Upper lobe of left lung (tissue), 6 donors: Measurements from ENCODE around the gene PREP. TPM values are rescaled to one million over a fixed set of nuclear protein-coding genes. Genes with fewer than 3 reads are reported as not detected.
A peak's percentile ranks its signal among the peaks of the same experiment; 100 is the strongest.

ENCODE experiments used
- ATAC-seq, 2 donors: fragments of 200-7000 bp; cut with Tn5 transposase; one replicate each; pipeline ENCODE4 v1.9.1; 2022; ENCODE audit warnings: mild to moderate bottlenecking in 2 of 2, moderate library complexity in 2 of 2; ENCODE audit not compliant: low FRiP score in 2 of 2
- DNase-seq, 2 donors: peaks; one replicate each; pipeline ENCODE4 v3.0.0-alpha.2; 2019 to 2020
- H3K27ac ChIP-seq, 4 donors: fragments of 200-600 bp; sonication (generic); one replicate each; pipeline ENCODE4 v1.5.1; 2016 to 2019
- H3K27me3 ChIP-seq, 4 donors: fragments of 200-600 bp; sonication (generic); one replicate each; pipeline ENCODE4 v1.5.1; 2017 to 2019
- H3K36me3 ChIP-seq, 4 donors: fragments of 200-600 bp; sonication (generic); one replicate each; pipeline ENCODE4 v1.5.1; 2016 to 2019
- H3K4me1 ChIP-seq, 4 donors: fragments of 200-600 bp; sonication (generic); one replicate each; pipeline ENCODE4 v1.5.1; 2018 to 2019
- H3K4me3 ChIP-seq, 4 donors: fragments of 200-600 bp; sonication (generic); one replicate each; pipeline ENCODE4 v1.5.1; 2017 to 2019; ENCODE audit warnings: mild to moderate bottlenecking in 2 of 4, moderate library complexity in 1 of 4
- H3K9me3 ChIP-seq, 4 donors: fragments of 200-600 bp; sonication (generic); one replicate each; pipeline ENCODE4 v1.5.1; 2018 to 2019
- EP300 ChIP-seq, 4 donors: sonication (generic); formaldehyde crosslinking; IDR thresholded peaks; one replicate each; pipeline ENCODE4 v1.5.1; 2017; ENCODE audit warnings: antibody characterized with exemption in 4 of 4, control low read depth in 2 of 4
- POLR2A ChIP-seq, 4 donors: fragments of 450-650 bp; IDR thresholded peaks; one replicate each; pipeline ENCODE4 v1.5.1; 2016 to 2017; ENCODE audit warnings: antibody characterized with exemption in 4 of 4, mild to moderate bottlenecking in 2 of 4
- POLR2AphosphoS5 ChIP-seq, 2 donors: sonication (generic); formaldehyde crosslinking; IDR thresholded peaks; one replicate each; pipeline ENCODE4 v1.5.1; 2017; ENCODE audit warnings: antibody characterized with exemption in 2 of 2
- WGBS, 2 donors: methylation state at CpG; one replicate each; pipeline ENCODE4 v1.1.5; 2017 to 2018; 5-methylcytosine and 5-hydroxymethylcytosine counted together
- total RNA-seq, 6 donors: library from RNA; depleted of rRNA in 4 of 6; stranded (reverse); fragments of >200 nt in 4 of 6; gene quantifications; one replicate each; pipeline versions ENCODE4 v1.1.0 to v1.2.1, GENCODE V29; 2016 to 2021
- TF ChIP-seq, protein P1 (sequence below), 6 experiments: fragments of 450-650 bp in 4 of 6; fragments of 200-600 bp in 2 of 6; sonication (generic) in 2 of 6; IDR thresholded peaks; one replicate each; pipeline ENCODE4 v1.5.1; 2016 to 2019; ENCODE audit warnings: antibody characterized with exemption in 6 of 6
- donor health status: DM: no; HTN: no; CAD: no; lungs with moderate emphysema.
- donor health status: DM: no; HTN: yes; CAD: no; lungs with severe emphysema.

PREP gene
- total RNA-seq, 6 donors from 2014 or later: 12.1 to 31.0 (median 28.9) TPM

- H3K4me3 ChIP-seq: no peak overlapping the region
- no peak for TF ChIP-seq POLR2A (IDR thresholded peaks at IDR 0.05)
- no peak for TF ChIP-seq POLR2AphosphoS5 (IDR thresholded peaks at IDR 0.05)
- TF ChIP-seq EP300 (IDR thresholded peaks at IDR 0.05): no peak
- TF ChIP-seq, protein P1, sequence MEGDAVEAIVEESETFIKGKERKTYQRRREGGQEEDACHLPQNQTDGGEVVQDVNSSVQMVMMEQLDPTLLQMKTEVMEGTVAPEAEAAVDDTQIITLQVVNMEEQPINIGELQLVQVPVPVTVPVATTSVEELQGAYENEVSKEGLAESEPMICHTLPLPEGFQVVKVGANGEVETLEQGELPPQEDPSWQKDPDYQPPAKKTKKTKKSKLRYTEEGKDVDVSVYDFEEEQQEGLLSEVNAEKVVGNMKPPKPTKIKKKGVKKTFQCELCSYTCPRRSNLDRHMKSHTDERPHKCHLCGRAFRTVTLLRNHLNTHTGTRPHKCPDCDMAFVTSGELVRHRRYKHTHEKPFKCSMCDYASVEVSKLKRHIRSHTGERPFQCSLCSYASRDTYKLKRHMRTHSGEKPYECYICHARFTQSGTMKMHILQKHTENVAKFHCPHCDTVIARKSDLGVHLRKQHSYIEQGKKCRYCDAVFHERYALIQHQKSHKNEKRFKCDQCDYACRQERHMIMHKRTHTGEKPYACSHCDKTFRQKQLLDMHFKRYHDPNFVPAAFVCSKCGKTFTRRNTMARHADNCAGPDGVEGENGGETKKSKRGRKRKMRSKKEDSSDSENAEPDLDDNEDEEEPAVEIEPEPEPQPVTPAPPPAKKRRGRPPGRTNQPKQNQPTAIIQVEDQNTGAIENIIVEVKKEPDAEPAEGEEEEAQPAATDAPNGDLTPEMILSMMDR (IDR thresholded peaks at IDR 0.05): no peak
- WGBS, 2 donors: 88 to 90% methylated on average over 9 of the region's 9 CpGs
- H3K27ac ChIP-seq: no peak overlapping the region
- H3K9me3 ChIP-seq: no peaks in the 10 kb centered on the region
- no peak for DNase-seq
- peaks cover 0 to 67% (median 24%) of the 10 kb centered on the region in 4 donors for H3K36me3 ChIP-seq
- ATAC-seq: no peak
- peaks cover 0 to 23% (median 6%) of the 10 kb centered on the region in 4 donors for H3K4me1 ChIP-seq
- no peaks in the 10 kb centered on the region for H3K27me3 ChIP-seq
Measured at GRCh38 chr6:105324386-105324950, 78.4 kb downstream of the PREP start.

DNA sequence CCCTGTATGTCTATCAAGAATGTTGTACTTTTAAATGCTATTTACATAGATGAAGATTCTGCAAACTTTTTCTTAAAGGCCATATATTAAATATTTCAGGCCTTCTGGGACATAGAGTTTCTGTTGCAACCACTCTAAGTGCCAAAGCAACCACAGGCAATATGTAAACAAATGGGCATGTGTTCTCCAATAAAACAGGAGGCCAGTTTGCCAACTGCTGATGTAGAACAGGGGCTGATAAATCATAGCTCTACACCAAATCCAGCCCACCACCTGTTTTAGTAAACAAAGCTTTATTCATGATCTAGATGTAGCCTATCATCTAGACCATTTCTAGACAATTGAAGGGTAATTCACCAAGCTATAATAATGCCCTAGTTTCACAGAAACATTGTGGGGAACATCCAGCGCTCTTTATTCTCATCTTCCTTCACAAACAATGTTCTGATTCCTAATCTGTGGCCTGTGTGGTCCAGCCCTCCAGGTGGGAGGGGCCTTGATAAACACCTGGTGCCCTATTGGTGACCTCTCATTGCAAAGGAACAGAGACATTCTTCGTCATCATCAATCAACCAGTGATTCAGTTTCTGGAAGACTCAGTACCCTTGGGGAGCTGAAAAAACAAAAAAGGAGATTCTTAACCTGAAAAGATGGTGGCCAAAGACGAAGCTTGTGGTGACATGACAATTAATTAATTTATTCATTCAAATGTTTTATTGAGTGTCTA lies 80.2 kb downstream of the PREP start:
- H3K4me1 ChIP-seq: peaks cover 0 to 22% (median 6%) of the 10 kb centered on the region in 4 donors
- H3K4me3 ChIP-seq: no peak overlapping the region
- no peaks in the 10 kb centered on the region for H3K27me3 ChIP-seq
- TF ChIP-seq POLR2A (IDR thresholded peaks at IDR 0.05) (no peak), EP300 (IDR thresholded peaks at IDR 0.05) (no peak), POLR2AphosphoS5 (IDR thresholded peaks at IDR 0.05) (no peak)
- TF ChIP-seq, protein P1 (IDR thresholded peaks at IDR 0.05): no peak
- H3K9me3 ChIP-seq: no peaks in the 10 kb centered on the region
- WGBS, 2 donors: 95 to 98% methylated on average over 3 of the region's 3 CpGs
- H3K36me3 ChIP-seq: peaks cover 0 to 53% (median 14%) of the 10 kb centered on the region in 4 donors
- DNase-seq (no peak), ATAC-seq (no peak)
- no peak overlapping the region for H3K27ac ChIP-seq

DNA sequence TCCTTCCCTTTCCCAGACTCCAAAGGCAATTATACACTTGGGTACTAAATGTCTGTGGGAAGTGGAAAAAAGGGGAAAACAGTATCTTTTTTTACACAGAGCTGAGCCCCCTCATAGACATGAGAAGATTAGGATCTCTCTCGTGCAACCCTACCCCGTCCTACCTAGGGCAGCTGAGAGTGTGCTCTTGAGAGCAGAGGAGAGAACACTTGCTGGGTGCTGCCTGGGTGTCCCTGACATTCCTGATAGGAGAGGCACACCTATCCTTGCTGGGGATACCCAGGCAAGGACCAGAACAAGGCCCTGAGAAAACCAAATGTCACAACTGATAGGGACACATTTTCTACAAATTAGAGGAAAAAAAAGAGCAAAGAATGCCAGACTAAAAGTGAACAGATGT lies 81.2 kb downstream of the PREP start:
- no peak overlapping the region for H3K27ac ChIP-seq
- peaks cover 0 to 13% (median 4%) of the 10 kb centered on the region in 4 donors for H3K4me1 ChIP-seq
- H3K36me3 ChIP-seq: peaks cover 0 to 43% (median 17%) of the 10 kb centered on the region in 4 donors
- no peak overlapping the region for H3K4me3 ChIP-seq
- TF ChIP-seq POLR2AphosphoS5 (IDR thresholded peaks at IDR 0.05): no peak
- TF ChIP-seq POLR2A (IDR thresholded peaks at IDR 0.05): no peak
- TF ChIP-seq, protein P1 (IDR thresholded peaks at IDR 0.05): no peak
- no peak for TF ChIP-seq EP300 (IDR thresholded peaks at IDR 0.05)
- DNase-seq (no peak), ATAC-seq (peak in 1 of 2 donors; percentile 33)
- no peaks in the 10 kb centered on the region for H3K9me3 ChIP-seq
- H3K27me3 ChIP-seq: no peaks in the 10 kb centered on the region
- 72 to 78% methylated on average over 2 of the region's 2 CpGs for WGBS, 2 donors

- H3K36me3 ChIP-seq: peaks cover 0 to 40% (median 18%) of the 10 kb centered on the region in 4 donors
- no peaks in the 10 kb centered on the region for H3K27me3 ChIP-seq
- ATAC-seq: no peak
- H3K4me3 ChIP-seq: no peak overlapping the region
- WGBS, 2 donors: 84 to 87% methylated on average over 6 of the region's 6 CpGs
- H3K27ac ChIP-seq: no peak overlapping the region
- DNase-seq: peak in 1 of 2 donors; percentile 67
- TF ChIP-seq POLR2A (IDR thresholded peaks at IDR 0.05): no peak
- peak in 1 of 4 donors; percentile 42 for TF ChIP-seq EP300 (IDR thresholded peaks at IDR 0.05)
- no peaks in the 10 kb centered on the region for H3K9me3 ChIP-seq
- peaks cover 0 to 13% (median 2%) of the 10 kb centered on the region in 4 donors for H3K4me1 ChIP-seq
Measured at GRCh38 chr6:105321207-105321606, 81.7 kb downstream of the PREP start.

GRCh38 chr6:105320765-105321164 lies 82.1 kb downstream of the PREP start:
- no peaks in the 10 kb centered on the region for H3K9me3 ChIP-seq
- no peak overlapping the region for H3K4me3 ChIP-seq
- peaks cover 0 to 13% (median 2%) of the 10 kb centered on the region in 4 donors for H3K4me1 ChIP-seq
- 74 to 82% methylated on average over 3 of the region's 3 CpGs for WGBS, 2 donors
- H3K27me3 ChIP-seq: no peaks in the 10 kb centered on the region
- peaks cover 0 to 41% (median 19%) of the 10 kb centered on the region in 4 donors for H3K36me3 ChIP-seq
- H3K27ac ChIP-seq: no peak overlapping the region
- DNase-seq (no peak), ATAC-seq (no peak)
- TF ChIP-seq, protein P1 (IDR thresholded peaks at IDR 0.05): no peak
- TF ChIP-seq POLR2AphosphoS5 (IDR thresholded peaks at IDR 0.05) (no peak), EP300 (IDR thresholded peaks at IDR 0.05) (no peak), POLR2A (IDR thresholded peaks at IDR 0.05) (no peak)
